Mammary microvascular endothelial cell (primary cell): ENCODE data around the gene CDRT4. TPM values are rescaled to one million over a fixed set of nuclear protein-coding genes. Genes with fewer than 3 reads are reported as not detected.

Experiments
- total RNA-seq: library from RNA; depleted of rRNA; stranded (reverse); fragments of >200 nt; gene quantifications from 2 replicates; pipeline ENCODE4 v1.2.3, GENCODE V29; 2015

The CDRT4 gene
- total RNA-seq: not detected in 2 replicates

GRCh38 chr17:15467592-15467991, at the start of gene CDRT4:
CDRT4 (minus strand) TSS chr17:15467621; CDS start chr17:15440238, 27,383 bp downstream.

Other genes starting within 250 kb of the CDRT4 start
- gene PMP22, start 202.3 kb downstream of the CDRT4 start, total RNA-seq: 159 and 161 TPM in 2 replicates
- not detected in 2 replicates for gene TEKT3, start 126.0 kb downstream of the CDRT4 start, total RNA-seq
- gene TVP23C, start 95.9 kb upstream of the CDRT4 start, total RNA-seq: 3.1 and 5.9 TPM in 2 replicates
- 0.15 and 0.27 TPM in 2 replicates for gene FBXW10B, start 152.1 kb upstream of the CDRT4 start, total RNA-seq
- 37.0 and 39.5 TPM in 2 replicates for gene TRIM16, start 216.7 kb upstream of the CDRT4 start, total RNA-seq
- gene ZNF286A, start 232.1 kb upstream of the CDRT4 start, total RNA-seq: 15.7 and 20.5 TPM in 2 replicates